Neural cell (in vitro differentiated cells): ENCODE results near the gene SS18. TPM values are rescaled to one million over a fixed set of nuclear protein-coding genes. Genes with fewer than 3 reads are reported as not detected.

Experiments used
- H2AFZ ChIP-seq: fragments of 200-600, 300-800 bp; sonication (generic), shearing (Covaris generic); 2 replicates; pipeline ENCODE4 v1.6.0; 2014; ENCODE audit warnings: low read depth, mild to moderate bottlenecking, antibody characterized with exemption, low read length, moderate library complexity
- H3F3A ChIP-seq: fragments of 200-600 bp; shearing (Covaris generic); 2 replicates; pipeline ENCODE4 v1.6.1; 2016; ENCODE audit warnings: mild to moderate bottlenecking, moderate library complexity, mixed read lengths, antibody characterized with exemption, low read length; ENCODE audit not compliant: insufficient read depth, poor library complexity, severe bottlenecking
- H3K27ac ChIP-seq: fragments of 200-600, 300-800 bp; sonication (generic), shearing (Covaris generic); 2 replicates; pipeline ENCODE4 v1.5.1; 2014; ENCODE audit warnings: mild to moderate bottlenecking, low read length, moderate library complexity
- H3K27me3 ChIP-seq: fragments of 300-800, 200-600 bp; sonication (generic), shearing (Covaris generic); 2 replicates; pipeline ENCODE4 v1.6.0; 2014; ENCODE audit warnings: mild to moderate bottlenecking, low read depth, low read length, moderate library complexity; ENCODE audit not compliant: insufficient read depth
- H3K36me3 ChIP-seq: fragments of 300-800, 200-600 bp; sonication (generic), shearing (Covaris generic); 2 replicates; pipeline ENCODE4 v1.5.1; 2014; ENCODE audit warnings: mild to moderate bottlenecking, antibody characterized with exemption, low read length, moderate library complexity; ENCODE audit not compliant: insufficient read depth
- H3K4me2 ChIP-seq: fragments of 300-800, 200-600 bp; sonication (generic), shearing (Covaris generic); 2 replicates; pipeline ENCODE4 v1.6.0; 2014; ENCODE audit warnings: mild to moderate bottlenecking, low read length
- H3K4me3 ChIP-seq: fragments of 300-800, 200-600 bp; sonication (generic), shearing (Covaris generic); 2 replicates; pipeline ENCODE4 v1.5.1; 2014; ENCODE audit warnings: mild to moderate bottlenecking, low read length, moderate library complexity
- H3K79me2 ChIP-seq: fragments of 200-600 bp; shearing (Covaris generic); replicated peaks from 2 replicates; pipeline ENCODE4 v1.6.0; 2014; ENCODE audit warnings: mild to moderate bottlenecking, low read length, moderate library complexity; ENCODE audit not compliant: insufficient read depth
- H3K9ac ChIP-seq: fragments of 300-800, 200-600 bp; sonication (generic), shearing (Covaris generic); 2 replicates; pipeline ENCODE4 v1.6.1; 2016; ENCODE audit warnings: mild to moderate bottlenecking, low read length, mixed read lengths
- H3K9me2 ChIP-seq: fragments of 200-600 bp; shearing (Covaris generic); 2 replicates; pipeline ENCODE4 v1.6.1; 2016; ENCODE audit warnings: mild to moderate bottlenecking, low read length, mixed read lengths; ENCODE audit not compliant: insufficient read depth
- H3K9me3 ChIP-seq: fragments of 200-600, 300-800 bp; sonication (generic), shearing (Covaris generic); 2 replicates; pipeline ENCODE4 v1.6.1; 2016; ENCODE audit warnings: mild to moderate bottlenecking, mixed run types, low read length, moderate library complexity, mixed read lengths
- H4K20me1 ChIP-seq: fragments of 200-600 bp; shearing (Covaris generic); 2 replicates; pipeline ENCODE4 v1.6.1; 2016; ENCODE audit warnings: mild to moderate bottlenecking, mixed run types; ENCODE audit not compliant: insufficient read depth
- EP300 ChIP-seq: fragments of 450-650 bp; conservative IDR thresholded peaks from 2 replicates; pipeline ENCODE4 v1.6.1; 2014; ENCODE audit warnings: antibody characterized with exemption, mild to moderate bottlenecking, moderate library complexity; ENCODE audit not compliant: poor library complexity, severe bottlenecking
- EZH2 ChIP-seq: fragments of 200-600, 300-800 bp; shearing (Covaris generic), sonication (generic); IDR thresholded peaks from 2 replicates; pipeline ENCODE4 v1.6.1; 2014; ENCODE audit warnings: antibody characterized with exemption, low read length, borderline replicate concordance, mild to moderate bottlenecking; ENCODE audit not compliant: insufficient read depth, poor library complexity, severe bottlenecking
- MXI1 ChIP-seq: fragments of 450-650 bp; conservative IDR thresholded peaks from 2 replicates; pipeline ENCODE4 v1.6.1; 2014; ENCODE audit warnings: antibody characterized with exemption, mild to moderate bottlenecking; ENCODE audit not compliant: poor library complexity, severe bottlenecking
- POLR2AphosphoS5 ChIP-seq: IDR thresholded peaks from 2 replicates; pipeline ENCODE4 v1.6.1; 2012
- RAD21 ChIP-seq: fragments of 450-650 bp; conservative IDR thresholded peaks from 2 replicates; pipeline ENCODE4 v1.6.1; 2014; ENCODE audit warnings: antibody characterized with exemption, mild to moderate bottlenecking, moderate library complexity
- SMC3 ChIP-seq: fragments of 450-650 bp; conservative IDR thresholded peaks from 2 replicates; pipeline ENCODE4 v1.6.1; 2014; ENCODE audit warnings: antibody characterized with exemption, mild to moderate bottlenecking, moderate library complexity; ENCODE audit not compliant: poor library complexity
- TAF1 ChIP-seq: IDR thresholded peaks from 2 replicates; pipeline ENCODE4 v1.6.1; 2012; ENCODE audit warnings: low read depth
- polyA plus RNA-seq: library from polyadenylated mRNA; depleted of rRNA; stranded (reverse); fragments of >200 nt; gene quantifications from 2 replicates; pipeline ENCODE4 v1.2.3, GENCODE V29; 2014
- TF ChIP-seq, protein P1 (sequence below): fragments of 450-650 bp; IDR thresholded peaks from 2 replicates; pipeline ENCODE4 v1.5.1; 2014; ENCODE audit warnings: antibody characterized with exemption, mild to moderate bottlenecking, moderate library complexity; ENCODE audit not compliant: poor library complexity, severe bottlenecking
- TF ChIP-seq, protein P2 (sequence below): IDR thresholded peaks from 2 replicates; pipeline ENCODE4 v1.6.1; 2012; ENCODE audit warnings: borderline replicate concordance

Gene SS18
- polyA plus RNA-seq, 1 donor from 2014 or later, result 62.0 TPM

- H3K36me3 ChIP-seq, result no peaks in the 10 kb centered on the region
- H3K4me3 ChIP-seq, result no peak overlapping the region
- no peak overlapping the region for H2AFZ ChIP-seq
- H3F3A ChIP-seq, result no peaks in the 10 kb centered on the region
- H3K9ac ChIP-seq, result no peak overlapping the region
- no peaks in the 10 kb centered on the region for H3K79me2 ChIP-seq
- no peaks in the 10 kb centered on the region for H3K27me3 ChIP-seq
- no peaks in the 10 kb centered on the region for H3K9me2 ChIP-seq
- H3K9me3 ChIP-seq, result no peaks in the 10 kb centered on the region
- no peaks in the 10 kb centered on the region for H4K20me1 ChIP-seq
- no peak overlapping the region for H3K27ac ChIP-seq
- H3K4me2 ChIP-seq, result no peak overlapping the region
- TF ChIP-seq RAD21 (no peak), EP300 (no peak), EZH2 (no peak), POLR2AphosphoS5 (no peak), SMC3 (no peak), MXI1 (no peak), TAF1 (no peak)
- TF ChIP-seq, protein P1, sequence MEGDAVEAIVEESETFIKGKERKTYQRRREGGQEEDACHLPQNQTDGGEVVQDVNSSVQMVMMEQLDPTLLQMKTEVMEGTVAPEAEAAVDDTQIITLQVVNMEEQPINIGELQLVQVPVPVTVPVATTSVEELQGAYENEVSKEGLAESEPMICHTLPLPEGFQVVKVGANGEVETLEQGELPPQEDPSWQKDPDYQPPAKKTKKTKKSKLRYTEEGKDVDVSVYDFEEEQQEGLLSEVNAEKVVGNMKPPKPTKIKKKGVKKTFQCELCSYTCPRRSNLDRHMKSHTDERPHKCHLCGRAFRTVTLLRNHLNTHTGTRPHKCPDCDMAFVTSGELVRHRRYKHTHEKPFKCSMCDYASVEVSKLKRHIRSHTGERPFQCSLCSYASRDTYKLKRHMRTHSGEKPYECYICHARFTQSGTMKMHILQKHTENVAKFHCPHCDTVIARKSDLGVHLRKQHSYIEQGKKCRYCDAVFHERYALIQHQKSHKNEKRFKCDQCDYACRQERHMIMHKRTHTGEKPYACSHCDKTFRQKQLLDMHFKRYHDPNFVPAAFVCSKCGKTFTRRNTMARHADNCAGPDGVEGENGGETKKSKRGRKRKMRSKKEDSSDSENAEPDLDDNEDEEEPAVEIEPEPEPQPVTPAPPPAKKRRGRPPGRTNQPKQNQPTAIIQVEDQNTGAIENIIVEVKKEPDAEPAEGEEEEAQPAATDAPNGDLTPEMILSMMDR, result no peak
- TF ChIP-seq, protein P2, sequence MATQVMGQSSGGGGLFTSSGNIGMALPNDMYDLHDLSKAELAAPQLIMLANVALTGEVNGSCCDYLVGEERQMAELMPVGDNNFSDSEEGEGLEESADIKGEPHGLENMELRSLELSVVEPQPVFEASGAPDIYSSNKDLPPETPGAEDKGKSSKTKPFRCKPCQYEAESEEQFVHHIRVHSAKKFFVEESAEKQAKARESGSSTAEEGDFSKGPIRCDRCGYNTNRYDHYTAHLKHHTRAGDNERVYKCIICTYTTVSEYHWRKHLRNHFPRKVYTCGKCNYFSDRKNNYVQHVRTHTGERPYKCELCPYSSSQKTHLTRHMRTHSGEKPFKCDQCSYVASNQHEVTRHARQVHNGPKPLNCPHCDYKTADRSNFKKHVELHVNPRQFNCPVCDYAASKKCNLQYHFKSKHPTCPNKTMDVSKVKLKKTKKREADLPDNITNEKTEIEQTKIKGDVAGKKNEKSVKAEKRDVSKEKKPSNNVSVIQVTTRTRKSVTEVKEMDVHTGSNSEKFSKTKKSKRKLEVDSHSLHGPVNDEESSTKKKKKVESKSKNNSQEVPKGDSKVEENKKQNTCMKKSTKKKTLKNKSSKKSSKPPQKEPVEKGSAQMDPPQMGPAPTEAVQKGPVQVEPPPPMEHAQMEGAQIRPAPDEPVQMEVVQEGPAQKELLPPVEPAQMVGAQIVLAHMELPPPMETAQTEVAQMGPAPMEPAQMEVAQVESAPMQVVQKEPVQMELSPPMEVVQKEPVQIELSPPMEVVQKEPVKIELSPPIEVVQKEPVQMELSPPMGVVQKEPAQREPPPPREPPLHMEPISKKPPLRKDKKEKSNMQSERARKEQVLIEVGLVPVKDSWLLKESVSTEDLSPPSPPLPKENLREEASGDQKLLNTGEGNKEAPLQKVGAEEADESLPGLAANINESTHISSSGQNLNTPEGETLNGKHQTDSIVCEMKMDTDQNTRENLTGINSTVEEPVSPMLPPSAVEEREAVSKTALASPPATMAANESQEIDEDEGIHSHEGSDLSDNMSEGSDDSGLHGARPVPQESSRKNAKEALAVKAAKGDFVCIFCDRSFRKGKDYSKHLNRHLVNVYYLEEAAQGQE, result no peak
These were observed 53.8 kb downstream of the SS18 start for GRCh38 chr18:26036635-26037034.

DNA sequence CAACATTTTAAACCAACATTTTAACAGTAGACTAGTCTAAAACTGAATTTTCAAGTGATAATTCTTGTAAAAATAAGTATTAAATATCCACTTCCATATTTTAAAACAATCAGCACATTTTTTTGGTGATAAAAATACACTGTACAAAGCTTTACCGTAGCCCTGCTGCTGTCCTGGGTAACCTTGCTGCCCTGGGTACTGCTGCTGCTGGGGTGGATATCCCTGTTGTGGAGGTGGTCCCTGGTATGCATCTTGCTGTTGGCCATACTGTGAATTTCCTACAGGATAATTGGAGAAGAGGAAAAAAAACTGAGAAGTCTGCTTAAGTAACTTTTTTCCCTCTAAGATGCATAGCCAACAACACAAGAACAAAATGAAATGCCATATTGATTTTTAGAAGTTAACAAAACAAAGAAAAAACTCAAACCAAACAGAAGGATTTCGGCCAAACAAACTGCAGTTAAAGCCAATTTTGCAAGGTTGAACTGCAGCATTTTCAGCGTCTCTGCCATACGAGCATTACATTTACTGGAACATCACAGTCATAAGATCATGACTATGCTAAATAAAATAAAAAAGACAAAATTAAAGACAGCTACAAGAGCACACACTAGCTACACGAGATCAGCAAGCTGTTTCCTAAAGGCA lies 55.4 kb downstream of the SS18 start:
- H2AFZ ChIP-seq, result no peak overlapping the region
- H3K9me3 ChIP-seq, result no peaks in the 10 kb centered on the region
- no peaks in the 10 kb centered on the region for H3K79me2 ChIP-seq
- no peak overlapping the region for H3K4me2 ChIP-seq
- peaks cover 10% of the 10 kb centered on the region for H3K36me3 ChIP-seq
- H4K20me1 ChIP-seq, result no peaks in the 10 kb centered on the region
- no peaks in the 10 kb centered on the region for H3F3A ChIP-seq
- TF ChIP-seq POLR2AphosphoS5 (no peak), RAD21 (no peak), TAF1 (no peak), EP300 (no peak), MXI1 (no peak), EZH2 (no peak), SMC3 (no peak)
- TF ChIP-seq, protein P2, result no peak
- H3K27ac ChIP-seq, result no peak overlapping the region
- no peak overlapping the region for H3K9ac ChIP-seq
- no peaks in the 10 kb centered on the region for H3K9me2 ChIP-seq
- H3K4me3 ChIP-seq, result no peak overlapping the region
- no peaks in the 10 kb centered on the region for H3K27me3 ChIP-seq
